GM19372 (cell line): ENCODE data around the gene QDPR.
"Not testable (repeated sequence)": the region's sequence is repeated elsewhere in the genome, so short reads cannot be mapped to it uniquely, and the experiment has no call there.

ENCODE experiments used
- ATAC-seq: cut with Tn5 transposase; IDR thresholded peaks from one replicate; pipeline ENCODE4 v1.9.1; 2021; ENCODE audit warnings: mild to moderate bottlenecking, low read depth, moderate library complexity; ENCODE audit not compliant: unreplicated experiment

Gene QDPR

DNA sequence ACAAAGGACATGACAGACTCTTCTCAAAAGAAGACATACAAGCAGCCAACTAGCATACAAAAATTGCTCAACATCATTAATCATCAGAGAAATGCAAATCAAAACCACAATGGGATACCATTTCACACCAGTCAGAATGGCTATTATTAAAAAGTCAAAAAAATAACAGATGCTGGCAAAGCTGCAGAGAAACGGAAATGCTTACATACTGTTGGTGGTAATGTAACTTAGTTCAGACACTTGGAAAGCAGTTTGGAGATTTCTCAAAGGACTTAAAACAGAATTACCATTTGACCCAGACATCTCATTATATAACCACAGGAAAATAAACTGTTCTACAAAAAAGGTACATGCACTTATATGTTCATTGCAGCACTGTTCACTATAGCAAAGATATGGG, 69.4 kb downstream of the QDPR start:
- ATAC-seq, result not testable (repeated sequence)

DNA sequence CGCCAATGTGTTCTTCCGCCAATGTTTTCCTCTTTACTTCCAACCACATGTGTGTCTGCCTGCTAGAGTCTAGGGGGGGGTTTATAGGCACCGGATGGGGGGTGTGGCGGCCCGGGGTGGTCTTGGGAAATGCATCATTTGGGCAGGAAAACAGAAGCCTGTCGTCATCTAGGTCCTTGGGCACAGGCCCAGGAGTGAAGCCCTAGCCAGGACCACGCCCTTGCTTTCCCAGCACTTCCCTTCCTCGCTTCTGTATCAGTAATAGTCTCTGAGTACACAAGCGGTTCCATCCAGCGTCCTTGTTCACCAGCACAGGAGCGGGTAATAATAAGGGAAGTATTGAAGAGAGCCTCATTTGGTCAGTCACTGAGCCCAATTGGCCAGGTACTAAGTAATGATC, 74.5 kb downstream of the QDPR start:
- no peak for ATAC-seq

DNA sequence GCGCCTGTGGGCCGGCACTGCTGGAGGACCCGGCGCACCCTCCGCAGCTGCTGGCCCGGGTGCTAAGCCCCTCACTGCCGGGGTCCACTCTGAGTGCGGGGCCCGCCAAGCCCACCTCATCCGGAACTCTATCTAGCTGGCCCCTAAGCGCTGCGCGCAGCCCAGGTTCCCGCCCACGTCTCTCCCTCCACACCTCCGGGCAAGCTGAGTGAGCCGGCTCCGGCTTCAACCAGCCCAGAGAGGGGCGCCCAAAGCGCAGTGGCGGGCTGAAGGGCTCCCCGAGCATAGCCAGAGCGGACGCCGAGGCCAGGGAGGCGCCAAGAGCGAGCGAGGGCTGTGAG, 75.2 kb downstream of the QDPR start:
- ATAC-seq, result no peak
